ENCODE data around the gene PLEKHG2. TPM values are rescaled to one million over a fixed set of nuclear protein-coding genes. Genes with fewer than 3 reads are reported as not detected.

The PLEKHG2 gene
- total RNA-seq, 2 donors from 2014 or later, result 76.0 to 112 TPM

GRCh38 chr19:39469036-39469435 lies 56.6 kb downstream of the PLEKHG2 start:
- TF ChIP-seq CTCF (IDR thresholded peaks at IDR 0.05), result no peak
- Histone ChIP-seq H3K9me3 (no peaks in the 10 kb centered on the region), H3K36me3 (peaks cover 89% of the 10 kb centered on the region), H3K27me3 (replicated peaks; ENCODE audit: insufficient read depth) (no peaks in the 10 kb centered on the region), H3K4me1 (ENCODE audit: control insufficient read depth in 1 of 2, low read depth in 2 of 2) (no peaks in the 10 kb centered on the region), H3K27ac (no peak overlapping the region), H3K4me3 (no peak overlapping the region)
- DNase-seq (ENCODE audit: low spot score), result no peak
- no peak for ATAC-seq (ENCODE audit: insufficient number of reproducible peaks, low FRiP score, low read depth)

GRCh38 chr19:39469567-39469966 lies 57.1 kb downstream of the PLEKHG2 start:
- no peak overlapping the region for H3K27ac ChIP-seq
- peaks cover 90% of the 10 kb centered on the region for H3K36me3 ChIP-seq

GRCh38 chr19:39470724-39471339 lies 58.4 kb downstream of the PLEKHG2 start:
- Histone ChIP-seq H3K27me3 (replicated peaks; ENCODE audit: insufficient read depth) (no peaks in the 10 kb centered on the region), H3K36me3 (peaks cover 84% of the 10 kb centered on the region), H3K9me3 (no peaks in the 10 kb centered on the region), H3K27ac (no peak overlapping the region), H3K4me3 (no peak overlapping the region), H3K4me1 (ENCODE audit: control insufficient read depth in 1 of 2, low read depth in 2 of 2) (no peaks in the 10 kb centered on the region)
- ATAC-seq (ENCODE audit: insufficient number of reproducible peaks, low FRiP score, low read depth) (no peak), DNase-seq (ENCODE audit: low spot score) (no peak)
- TF ChIP-seq CTCF (IDR thresholded peaks at IDR 0.05), result no peak

More at GRCh38 chr19:39469567-39469966, 57.1 kb downstream of the PLEKHG2 start:
- Histone ChIP-seq H3K27me3 (replicated peaks; ENCODE audit: insufficient read depth) (no peaks in the 10 kb centered on the region), H3K4me3 (no peak overlapping the region), H3K9me3 (no peaks in the 10 kb centered on the region), H3K4me1 (ENCODE audit: control insufficient read depth in 1 of 2, low read depth in 2 of 2) (no peaks in the 10 kb centered on the region)
- TF ChIP-seq CTCF (IDR thresholded peaks at IDR 0.05), result no peak
- no peak for ATAC-seq (ENCODE audit: insufficient number of reproducible peaks, low FRiP score, low read depth)
- no peak for DNase-seq (ENCODE audit: low spot score)

DNA sequence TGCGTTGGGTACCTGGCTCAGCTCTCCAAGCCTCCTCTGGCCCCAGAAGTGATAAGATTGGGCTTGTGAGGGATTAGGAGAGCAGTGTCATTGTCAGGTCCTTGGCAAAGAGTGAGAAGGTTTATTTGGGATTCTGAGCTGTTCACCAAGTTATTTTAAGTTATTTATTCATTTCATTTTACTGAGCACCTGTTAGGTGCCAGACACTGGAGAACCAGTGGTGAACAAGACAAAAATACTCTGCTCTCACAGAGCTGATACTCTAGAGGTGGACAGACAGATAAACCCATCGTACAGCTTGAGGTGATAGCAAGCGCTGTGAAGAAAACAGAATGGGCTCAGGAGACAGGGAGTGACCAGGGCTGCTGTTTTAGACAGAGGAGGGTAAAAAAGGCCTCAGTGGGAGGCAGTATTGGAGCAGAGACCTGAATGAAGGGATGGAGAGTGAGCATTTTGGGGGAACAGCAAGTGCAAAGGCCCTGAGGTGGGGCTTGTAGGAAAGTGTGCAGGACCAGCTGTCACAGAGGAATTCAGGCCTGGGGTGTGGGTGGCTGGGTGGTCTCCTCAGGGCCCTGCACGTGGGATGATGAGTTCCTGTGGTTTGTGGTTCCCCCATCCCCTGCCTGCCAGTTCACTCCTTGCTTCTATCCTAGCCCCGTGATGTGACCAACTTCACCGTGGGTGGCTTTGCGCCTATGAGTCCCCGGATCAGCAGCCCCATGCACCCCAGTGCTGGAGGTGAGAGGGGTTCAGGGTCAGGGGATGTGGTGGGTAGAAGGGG lies 59.5 kb downstream of the PLEKHG2 start:
- H3K9me3 ChIP-seq, result no peaks in the 10 kb centered on the region
- H3K4me3 ChIP-seq, result no peak overlapping the region
- H3K4me1 ChIP-seq (ENCODE audit: control insufficient read depth in 1 of 2, low read depth in 2 of 2), result no peaks in the 10 kb centered on the region
- ATAC-seq (ENCODE audit: insufficient number of reproducible peaks, low FRiP score, low read depth), result no peak
- H3K36me3 ChIP-seq, result peaks cover 79% of the 10 kb centered on the region
- no peak for TF ChIP-seq CTCF (IDR thresholded peaks at IDR 0.05)
- no peaks in the 10 kb centered on the region for H3K27me3 ChIP-seq (replicated peaks; ENCODE audit: insufficient read depth)
- no peak for DNase-seq (ENCODE audit: low spot score)
- H3K27ac ChIP-seq, result no peak overlapping the region

GRCh38 chr19:39472746-39473442 lies 60.4 kb downstream of the PLEKHG2 start:
- H3K4me3 ChIP-seq, result no peak overlapping the region
- H3K4me1 ChIP-seq (ENCODE audit: control insufficient read depth in 1 of 2, low read depth in 2 of 2), result no peaks in the 10 kb centered on the region
- no peak overlapping the region for H3K27ac ChIP-seq
- ATAC-seq (ENCODE audit: insufficient number of reproducible peaks, low FRiP score, low read depth), result no peak
- H3K27me3 ChIP-seq (replicated peaks; ENCODE audit: insufficient read depth), result no peaks in the 10 kb centered on the region
- H3K36me3 ChIP-seq, result peaks cover 72% of the 10 kb centered on the region
- DNase-seq (ENCODE audit: low spot score), result no peak
- TF ChIP-seq CTCF (IDR thresholded peaks at IDR 0.05), result no peak
- H3K9me3 ChIP-seq, result no peaks in the 10 kb centered on the region

Measured in thoracic aorta (tissue), 2 donors.